Fibroblast of mammary gland (primary cell): ENCODE measurements around the gene LDLRAD4.
"Not testable (repeated sequence)": the region's sequence is repeated elsewhere in the genome, so short reads cannot be mapped to it uniquely, and the experiment has no call there.

Experiments
- DNase-seq: peaks from one replicate; pipeline ENCODE4 v3.0.0-alpha.2; 2010; ENCODE audit warnings: low read depth
- H3K4me3 ChIP-seq: 2 replicates; pipeline ENCODE4 v1.5.1; 2011; ENCODE audit warnings: low read depth, mild to moderate bottlenecking, low read length, moderate library complexity; ENCODE audit not compliant: control insufficient read depth
- TF ChIP-seq, protein P1 (sequence below): conservative IDR thresholded peaks from 2 replicates; pipeline ENCODE4 v1.5.1; 2011; ENCODE audit warnings: low read depth, low read length, inconsistent platforms; ENCODE audit not compliant: control insufficient read depth, insufficient read depth

LDLRAD4 gene

DNA sequence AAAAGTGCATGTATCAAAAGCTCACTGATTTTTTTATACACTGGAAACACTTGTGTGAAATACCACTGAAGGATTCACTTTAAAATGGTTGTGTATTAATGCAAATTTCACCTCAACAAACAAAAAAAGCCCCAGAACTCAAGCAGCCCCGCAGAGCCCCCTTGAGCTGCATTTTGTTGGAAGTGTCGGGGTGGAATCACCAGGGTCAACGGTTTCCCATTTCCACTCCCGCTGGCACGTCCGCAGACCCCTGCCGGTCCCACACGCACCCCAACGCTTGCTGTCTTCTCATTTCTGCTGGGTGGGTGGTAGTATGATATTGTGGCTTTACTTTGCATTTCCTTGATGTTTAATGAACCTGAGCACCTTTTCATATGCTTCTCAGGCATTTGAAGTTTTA, 268.1 kb downstream of the LDLRAD4 start:
- TF ChIP-seq, protein P1, sequence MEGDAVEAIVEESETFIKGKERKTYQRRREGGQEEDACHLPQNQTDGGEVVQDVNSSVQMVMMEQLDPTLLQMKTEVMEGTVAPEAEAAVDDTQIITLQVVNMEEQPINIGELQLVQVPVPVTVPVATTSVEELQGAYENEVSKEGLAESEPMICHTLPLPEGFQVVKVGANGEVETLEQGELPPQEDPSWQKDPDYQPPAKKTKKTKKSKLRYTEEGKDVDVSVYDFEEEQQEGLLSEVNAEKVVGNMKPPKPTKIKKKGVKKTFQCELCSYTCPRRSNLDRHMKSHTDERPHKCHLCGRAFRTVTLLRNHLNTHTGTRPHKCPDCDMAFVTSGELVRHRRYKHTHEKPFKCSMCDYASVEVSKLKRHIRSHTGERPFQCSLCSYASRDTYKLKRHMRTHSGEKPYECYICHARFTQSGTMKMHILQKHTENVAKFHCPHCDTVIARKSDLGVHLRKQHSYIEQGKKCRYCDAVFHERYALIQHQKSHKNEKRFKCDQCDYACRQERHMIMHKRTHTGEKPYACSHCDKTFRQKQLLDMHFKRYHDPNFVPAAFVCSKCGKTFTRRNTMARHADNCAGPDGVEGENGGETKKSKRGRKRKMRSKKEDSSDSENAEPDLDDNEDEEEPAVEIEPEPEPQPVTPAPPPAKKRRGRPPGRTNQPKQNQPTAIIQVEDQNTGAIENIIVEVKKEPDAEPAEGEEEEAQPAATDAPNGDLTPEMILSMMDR = no peak
- no peak for DNase-seq
- H3K4me3 ChIP-seq = no peak overlapping the region

DNA sequence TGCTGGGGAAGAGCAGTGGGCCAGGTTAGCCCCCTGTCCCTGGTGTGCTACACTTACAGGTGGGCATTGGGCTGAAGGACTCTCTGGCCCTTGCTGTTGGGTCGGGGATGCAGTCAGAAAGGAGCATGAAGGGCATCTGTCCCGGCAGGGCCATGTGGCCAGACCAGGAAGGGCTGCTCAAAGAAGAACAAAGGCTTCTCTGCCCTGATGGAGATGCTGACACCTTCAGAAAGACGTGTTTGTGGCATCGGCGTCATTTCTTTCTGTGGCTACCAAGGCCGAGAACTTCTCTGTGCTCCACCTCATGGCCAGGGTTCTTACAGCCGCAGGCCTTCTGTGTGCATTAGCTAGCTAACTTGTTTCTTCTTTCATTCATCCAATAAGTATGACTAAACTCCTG, 268.7 kb downstream of the LDLRAD4 start:
- H3K4me3 ChIP-seq = no peak overlapping the region
- TF ChIP-seq, protein P1 = no peak
- DNase-seq = no peak

- TF ChIP-seq, protein P1 = no peak
- DNase-seq = no peak
- H3K4me3 ChIP-seq = no peak overlapping the region
Measured at GRCh38 chr18:13488281-13488929, 269.8 kb downstream of the LDLRAD4 start.

DNA sequence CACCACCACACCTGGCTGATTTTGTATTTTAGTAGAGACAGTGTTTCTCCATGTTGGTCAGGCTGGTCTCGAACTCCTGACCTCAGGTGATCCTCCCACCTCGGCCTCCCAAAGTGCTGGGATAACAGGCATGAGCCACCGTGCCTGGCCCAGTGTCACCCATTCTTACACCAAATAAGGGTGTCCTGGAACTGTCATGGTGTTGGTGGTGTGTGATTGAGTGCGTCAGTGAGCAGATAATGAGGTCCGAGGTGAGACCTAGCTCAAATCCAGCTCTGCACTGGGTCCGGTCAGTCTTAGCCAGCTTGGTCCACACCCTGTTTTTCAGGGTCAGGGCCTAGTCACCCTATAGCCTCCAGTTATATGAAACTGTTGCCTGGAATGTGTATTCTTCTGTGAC, 270.7 kb downstream of the LDLRAD4 start:
- DNase-seq, H3K4me3 ChIP-seq: not testable (repeated sequence)

GRCh38 chr18:13491138-13491537, 272.6 kb downstream of the LDLRAD4 start:
- DNase-seq = no peak
- TF ChIP-seq, protein P1 = no peak
- no peak overlapping the region for H3K4me3 ChIP-seq

GRCh38 chr18:13492314-13492713, 273.8 kb downstream of the LDLRAD4 start:
- no peak overlapping the region for H3K4me3 ChIP-seq
- DNase-seq = no peak
- TF ChIP-seq, protein P1 = no peak

DNA sequence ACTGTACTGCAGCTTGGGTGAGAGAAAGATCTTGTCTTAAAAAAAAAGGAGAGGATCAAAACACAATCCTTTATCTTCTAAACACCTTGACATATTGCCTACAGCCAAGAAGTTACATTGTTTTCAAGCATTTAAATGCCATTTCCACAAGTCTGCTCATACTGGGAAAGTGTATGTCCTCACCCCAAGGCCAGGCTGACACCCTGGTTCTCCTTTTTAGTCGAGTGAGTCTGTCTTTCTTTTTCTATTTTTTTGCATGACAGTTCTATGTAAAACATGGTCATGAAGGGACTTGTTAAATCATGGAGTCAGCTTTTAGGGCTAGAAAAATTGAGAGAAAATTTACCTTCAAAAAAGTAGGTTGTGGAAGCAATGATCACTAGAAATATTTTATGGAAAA, 274.5 kb downstream of the LDLRAD4 start:
- no peak for DNase-seq
- no peak overlapping the region for H3K4me3 ChIP-seq
- TF ChIP-seq, protein P1 = no peak
